Keratinocyte (primary cell): Measurements from ENCODE around the gene ZBTB44.

Source experiments
- EZH2 ChIP-seq: IDR thresholded peaks from one replicate; pipeline ENCODE4 v1.6.1; 2012; ENCODE audit warnings: inconsistent platforms, mild to moderate bottlenecking, low read length, moderate library complexity
- TF ChIP-seq, protein P1 (sequence below), 3 experiments: IDR thresholded peaks in 1 of 3; conservative IDR thresholded peaks in 1 of 3; optimal IDR thresholded peaks in 1 of 3; 2 replicates in 2 of 3; 3 replicates in 1 of 3; pipeline versions ENCODE3 to v1.5.1; 2011; ENCODE audit warnings: low read length in 3 of 3, mild to moderate bottlenecking in 3 of 3, moderate library complexity in 2 of 3, control low read depth in 1 of 3, inconsistent platforms in 1 of 3; ENCODE audit not compliant: insufficient read depth in 2 of 3; ENCODE audit errors: extremely low read depth in 1 of 3

- TF ChIP-seq, protein P1, sequence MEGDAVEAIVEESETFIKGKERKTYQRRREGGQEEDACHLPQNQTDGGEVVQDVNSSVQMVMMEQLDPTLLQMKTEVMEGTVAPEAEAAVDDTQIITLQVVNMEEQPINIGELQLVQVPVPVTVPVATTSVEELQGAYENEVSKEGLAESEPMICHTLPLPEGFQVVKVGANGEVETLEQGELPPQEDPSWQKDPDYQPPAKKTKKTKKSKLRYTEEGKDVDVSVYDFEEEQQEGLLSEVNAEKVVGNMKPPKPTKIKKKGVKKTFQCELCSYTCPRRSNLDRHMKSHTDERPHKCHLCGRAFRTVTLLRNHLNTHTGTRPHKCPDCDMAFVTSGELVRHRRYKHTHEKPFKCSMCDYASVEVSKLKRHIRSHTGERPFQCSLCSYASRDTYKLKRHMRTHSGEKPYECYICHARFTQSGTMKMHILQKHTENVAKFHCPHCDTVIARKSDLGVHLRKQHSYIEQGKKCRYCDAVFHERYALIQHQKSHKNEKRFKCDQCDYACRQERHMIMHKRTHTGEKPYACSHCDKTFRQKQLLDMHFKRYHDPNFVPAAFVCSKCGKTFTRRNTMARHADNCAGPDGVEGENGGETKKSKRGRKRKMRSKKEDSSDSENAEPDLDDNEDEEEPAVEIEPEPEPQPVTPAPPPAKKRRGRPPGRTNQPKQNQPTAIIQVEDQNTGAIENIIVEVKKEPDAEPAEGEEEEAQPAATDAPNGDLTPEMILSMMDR (optimal IDR thresholded peaks at IDR 0.05 in 1 of 3, IDR thresholded peaks at IDR 0.05 in 1 of 3, conservative IDR thresholded peaks at IDR 0.05 in 1 of 3; ENCODE audit: extremely low read depth in 1 of 3, insufficient read depth in 2 of 3, low read length in 3 of 3): no peak
- TF ChIP-seq EZH2: no peak
These were observed 130.7 kb downstream of the ZBTB44 start for GRCh38 chr11:130183878-130184610.
